Mucosa of descending colon (tissue), 3 donors: ENCODE results near the gene ZDHHC13. TPM values are rescaled to one million over a fixed set of nuclear protein-coding genes. Genes with fewer than 3 reads are reported as not detected.

Experiments used
- ATAC-seq: fragments of 200-7000 bp; cut with Tn5 transposase; one replicate; pipeline ENCODE4 v1.9.1; 2020; ENCODE audit warnings: mild to moderate bottlenecking, moderate library complexity
- DNase-seq, 3 donors: peaks; one replicate each; pipeline ENCODE4 v3.0.0-alpha.2; 2020
- H3K36me3 ChIP-seq: fragments of 200-600 bp; one replicate; pipeline ENCODE4 v1.8.0; 2021; ENCODE audit warnings: low read depth, mild to moderate bottlenecking
- H3K4me1 ChIP-seq: fragments of 200-600 bp; one replicate; pipeline ENCODE4 v1.8.0; 2021; ENCODE audit warnings: low read depth, mild to moderate bottlenecking
- H3K4me3 ChIP-seq: fragments of 200-600 bp; one replicate; pipeline ENCODE4 v1.8.0; 2021; ENCODE audit warnings: mild to moderate bottlenecking
- H3K9me3 ChIP-seq: fragments of 200-600 bp; one replicate; pipeline ENCODE4 v1.8.0; 2021; ENCODE audit warnings: mild to moderate bottlenecking
- CTCF ChIP-seq: fragments of 200-600 bp; IDR thresholded peaks from one replicate; pipeline ENCODE4 v1.8.0; 2022; ENCODE audit warnings: antibody characterized with exemption, mild to moderate bottlenecking
- intact Hi-C, 2 donors: fragments of 100-400 bp; cut with DNase I in 1 of 2; cut with micrococcal nuclease in 1 of 2; formaldehyde crosslinking; loops; one replicate each; pipeline versions ENCODE4 v1.11.0 to v1.11.1; 2022; cut with DNase I, micrococcal nuclease
- long read RNA-seq, 2 donors: library from polyadenylated mRNA; unstranded; transcript quantifications; one replicate each; pipeline ENCODE4 v2.0.0, GENCODE V29; 2019 to 2021
- total RNA-seq, 3 donors: library from RNA; stranded (reverse); fragmentation: NEBNext Ultra II Directional in 2 of 3; extraction: Animal tissue kit (Norgen Biotek cat#: 25700) in 2 of 3; gene quantifications; one replicate each; pipeline versions ENCODE4 v1.2.1 to v1.2.4, GENCODE V29; 2021 to 2023
- donor health status: DM: no; HTN: no; CAD: no; lungs with moderate emphysema.
- donor health status: DM: no; HTN: no; CAD: no.
- donor health status: DM: no; HTN: yes; CAD: no.

The ZDHHC13 gene
- total RNA-seq: 10 to 100 TPM; 19.7 to 33.4 (median 27.2) TPM
- long read RNA-seq, donor 1, transcript ZDHHC13-202 (17 exons, 2,445 nt): major isoform, 17 of 20 reads
- long read RNA-seq, donor 1, partial matches to known transcripts: 0 of 20 reads
- long read RNA-seq, donor 1, other reads (novel, unspliced or antisense): 0 of 20 reads
- long read RNA-seq, donor 2, transcript ZDHHC13-202 (17 exons, 2,445 nt): major isoform, 8 of 12 reads
- long read RNA-seq, donor 2, partial matches to known transcripts: 1 of 12 reads
- long read RNA-seq, donor 2, other reads (novel, unspliced or antisense): 2 of 12 reads

- DNase-seq (peak; percentile 98), ATAC-seq (peak; percentile 98)
- Histone ChIP-seq H3K4me3 (peak within 1 kb of the TSS; percentile 64), H3K36me3 (no peaks in the 10 kb centered on the region), H3K4me1 (peaks cover 3% of the 10 kb centered on the region), H3K9me3 (no peaks in the 10 kb centered on the region)
- intact Hi-C loops: no loop called here
- peak; percentile 26 for TF ChIP-seq CTCF
Measured at GRCh38 chr11:19116971-19117759, at the start of gene ZDHHC13. ZDHHC13 (plus strand) TSS chr11:19117168; CDS start chr11:19117250, 82 bp downstream.

GRCh38 chr11:19071255-19071654 lies 45.7 kb upstream of the ZDHHC13 start:
- H3K4me3 ChIP-seq: no peak overlapping the region
- H3K4me1 ChIP-seq: peaks cover 12% of the 10 kb centered on the region
- intact Hi-C loops: loop anchor here (5.0 to 10.0 kb wide), 2 partner anchors 484 to 486 kb away; no protein-coding TSS in a partner anchor
- DNase-seq (peak; percentile 69 to 81 (median 72)), ATAC-seq (peak; percentile 83)
- no peaks in the 10 kb centered on the region for H3K36me3 ChIP-seq
- no peaks in the 10 kb centered on the region for H3K9me3 ChIP-seq
- TF ChIP-seq CTCF: peak; percentile 77

GRCh38 chr11:19072464-19072863 lies 44.5 kb upstream of the ZDHHC13 start:
- H3K36me3 ChIP-seq: no peaks in the 10 kb centered on the region
- H3K4me1 ChIP-seq: peaks cover 12% of the 10 kb centered on the region
- TF ChIP-seq CTCF: no peak
- H3K9me3 ChIP-seq: no peaks in the 10 kb centered on the region
- H3K4me3 ChIP-seq: no peak overlapping the region
- ATAC-seq (peak; percentile 91), DNase-seq (peak; percentile 88 to 90 (median 90))
- intact Hi-C loops: loop anchor here (5.0 to 10.0 kb wide), 2 partner anchors 482 to 485 kb away; no protein-coding TSS in a partner anchor

GRCh38 chr11:19073454-19074415 lies 43.2 kb upstream of the ZDHHC13 start:
- Histone ChIP-seq H3K36me3 (no peaks in the 10 kb centered on the region), H3K9me3 (no peaks in the 10 kb centered on the region), H3K4me3 (no peak overlapping the region), H3K4me1 (peaks cover 12% of the 10 kb centered on the region)
- TF ChIP-seq CTCF: no peak
- intact Hi-C loops: loop anchor here (5.0 to 10.0 kb wide), 2 partner anchors 481 to 484 kb away; no protein-coding TSS in a partner anchor
- ATAC-seq: peak; percentile 1
- DNase-seq: no peak

DNA sequence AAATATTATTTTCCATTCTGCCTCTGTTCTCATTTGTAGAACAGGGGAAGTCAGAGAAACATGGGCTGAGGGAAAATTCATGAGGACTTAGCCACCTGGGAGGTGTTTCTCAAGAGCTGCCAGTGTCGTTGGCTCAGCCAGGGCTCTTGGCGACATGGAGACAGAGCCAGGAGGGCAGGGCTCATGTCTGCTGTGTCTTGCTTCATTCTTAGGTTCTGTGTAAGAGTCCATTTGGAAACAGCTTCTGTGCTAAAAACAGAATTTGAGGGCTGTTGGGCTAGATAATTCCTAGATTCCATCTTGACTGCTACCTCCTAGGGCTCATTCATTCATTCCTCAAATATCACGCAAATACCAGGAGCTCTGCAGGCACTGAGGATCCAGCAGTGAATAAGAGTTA lies 41.3 kb upstream of the ZDHHC13 start:
- no peaks in the 10 kb centered on the region for H3K9me3 ChIP-seq
- intact Hi-C loops: loop anchor here in 1 of 2 donors (10.0 kb wide), 1 partner anchor 479 kb away; no protein-coding TSS in a partner anchor
- no peaks in the 10 kb centered on the region for H3K36me3 ChIP-seq
- DNase-seq (no peak), ATAC-seq (no peak)
- no peak for TF ChIP-seq CTCF
- H3K4me3 ChIP-seq: no peak overlapping the region
- peaks cover 12% of the 10 kb centered on the region for H3K4me1 ChIP-seq
